HG02763 (cell line): ENCODE data around the gene MTAP.

ENCODE experiments used
- ATAC-seq: cut with Tn5 transposase; IDR thresholded peaks from one replicate; pipeline ENCODE4 v1.9.1; 2021; ENCODE audit warnings: mild to moderate bottlenecking, moderate library complexity; ENCODE audit not compliant: unreplicated experiment

The MTAP gene

GRCh38 chr9:21968331-21969010 is 166.0 kb downstream of the MTAP start:
- ATAC-seq, result no peak

GRCh38 chr9:21969011-21969940 is 166.8 kb downstream of the MTAP start:
- ATAC-seq, result no peak

- ATAC-seq, result no peak
Measured at GRCh38 chr9:21969951-21970799, 167.7 kb downstream of the MTAP start.

GRCh38 chr9:21970800-21971640 is 168.6 kb downstream of the MTAP start:
- no peak for ATAC-seq

GRCh38 chr9:21972361-21972760 is 169.9 kb downstream of the MTAP start:
- ATAC-seq, result no peak

GRCh38 chr9:21974343-21974721 is 171.9 kb downstream of the MTAP start:
- no peak for ATAC-seq

GRCh38 chr9:21974722-21975409 is 172.4 kb downstream of the MTAP start:
- peak; percentile 58 for ATAC-seq

GRCh38 chr9:21976334-21976875 is 174.0 kb downstream of the MTAP start:
- no peak for ATAC-seq

- no peak for ATAC-seq
Measured at GRCh38 chr9:21982391-21982790, 180.0 kb downstream of the MTAP start.

- ATAC-seq, result no peak
Measured at GRCh38 chr9:21982861-21983560, 180.6 kb downstream of the MTAP start.

GRCh38 chr9:21983561-21983935 is 181.1 kb downstream of the MTAP start:
- no peak for ATAC-seq

GRCh38 chr9:21984101-21984500 is 181.7 kb downstream of the MTAP start:
- ATAC-seq, result no peak

- ATAC-seq, result peak; percentile 52
Measured at GRCh38 chr9:21985964-21986667, 183.7 kb downstream of the MTAP start.
